Lower lobe of right lung (tissue), 2 donors: ENCODE results near the gene SLC25A13. TPM values are rescaled to one million over a fixed set of nuclear protein-coding genes. Genes with fewer than 3 reads are reported as not detected.

Experiments
- ATAC-seq, 2 donors: fragments of 200-7000 bp; cut with Tn5 transposase; one replicate each; pipeline ENCODE4 v1.9.1; 2020 to 2022; ENCODE audit warnings: mild to moderate bottlenecking in 2 of 2, moderate library complexity in 2 of 2
- DNase-seq: peaks from one replicate; pipeline ENCODE4 v3.0.0-alpha.2; 2020
- H3K27ac ChIP-seq: fragments of 200-600 bp; one replicate; pipeline ENCODE4 v1.8.0; 2022
- H3K27me3 ChIP-seq: fragments of 200-600 bp; one replicate; pipeline ENCODE4 v1.8.0; 2022; ENCODE audit warnings: low read depth
- H3K36me3 ChIP-seq: fragments of 200-600 bp; one replicate; pipeline ENCODE4 v1.8.0; 2022; ENCODE audit warnings: mild to moderate bottlenecking
- H3K4me1 ChIP-seq: fragments of 200-600 bp; one replicate; pipeline ENCODE4 v1.8.0; 2022
- H3K4me3 ChIP-seq: fragments of 200-600 bp; one replicate; pipeline ENCODE4 v1.8.0; 2022; ENCODE audit warnings: mild to moderate bottlenecking
- H3K9me3 ChIP-seq: fragments of 200-600 bp; one replicate; pipeline ENCODE4 v1.8.0; 2022
- intact Hi-C: fragments of 100-400 bp; cut with DNase I; formaldehyde crosslinking; loops from one replicate; pipeline ENCODE4 v1.11.0; 2022
- total RNA-seq: library from RNA; stranded (reverse); fragmentation: NEBNext Ultra II Directional; extraction: Animal tissue kit (Norgen Biotek cat#: 25700); gene quantifications from one replicate; pipeline ENCODE4 v1.2.1, GENCODE V29; 2021
- TF ChIP-seq, protein P1 (sequence below): fragments of 200-600 bp; IDR thresholded peaks from one replicate; pipeline ENCODE4 v1.8.0; 2022; ENCODE audit warnings: antibody characterized with exemption, mild to moderate bottlenecking
- donor health status: DM: no; HTN: yes; CAD: no; lungs with severe emphysema.

The SLC25A13 gene
- total RNA-seq, 1 donor from 2014 or later, result 24.8 TPM

DNA sequence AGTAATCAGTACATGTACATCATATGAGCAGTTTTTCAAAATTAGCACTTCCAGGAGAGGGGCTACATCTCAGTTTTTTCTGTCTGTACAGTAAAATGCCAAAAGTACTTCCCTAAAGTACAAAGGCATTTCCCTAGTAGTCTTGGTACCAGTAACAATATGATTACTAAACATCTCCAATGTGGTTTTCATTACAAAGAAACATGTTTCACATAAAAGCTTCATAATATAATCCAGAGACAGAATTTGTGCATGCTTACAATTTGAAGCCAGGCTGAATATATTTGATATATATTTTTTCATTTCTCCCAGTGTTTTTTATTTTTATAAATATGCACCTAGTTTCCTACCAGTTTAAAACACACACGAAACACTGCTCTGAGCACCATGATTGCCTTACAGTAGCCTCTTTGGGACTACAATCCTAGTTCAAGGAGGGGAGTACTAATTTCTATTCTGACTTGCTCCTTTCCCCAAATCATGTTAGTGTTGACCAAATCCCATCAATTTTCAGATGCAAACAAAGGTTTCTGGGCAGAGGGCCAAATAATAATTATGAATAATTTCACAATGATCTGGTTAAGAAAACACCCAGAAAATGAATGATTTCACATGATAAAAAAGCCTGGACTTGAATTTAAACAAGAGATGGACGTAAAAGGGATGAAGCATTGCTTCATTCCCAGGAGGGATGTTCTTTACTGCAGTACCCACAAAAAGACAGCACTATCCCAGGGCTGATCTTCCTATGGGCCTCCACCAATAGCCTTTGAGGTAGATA lies 201.3 kb downstream of the SLC25A13 start:
- H3K4me3 ChIP-seq, result no peak overlapping the region
- no peaks in the 10 kb centered on the region for H3K9me3 ChIP-seq
- ATAC-seq, result no peak
- no peak for DNase-seq
- no peaks in the 10 kb centered on the region for H3K4me1 ChIP-seq
- TF ChIP-seq, protein P1, sequence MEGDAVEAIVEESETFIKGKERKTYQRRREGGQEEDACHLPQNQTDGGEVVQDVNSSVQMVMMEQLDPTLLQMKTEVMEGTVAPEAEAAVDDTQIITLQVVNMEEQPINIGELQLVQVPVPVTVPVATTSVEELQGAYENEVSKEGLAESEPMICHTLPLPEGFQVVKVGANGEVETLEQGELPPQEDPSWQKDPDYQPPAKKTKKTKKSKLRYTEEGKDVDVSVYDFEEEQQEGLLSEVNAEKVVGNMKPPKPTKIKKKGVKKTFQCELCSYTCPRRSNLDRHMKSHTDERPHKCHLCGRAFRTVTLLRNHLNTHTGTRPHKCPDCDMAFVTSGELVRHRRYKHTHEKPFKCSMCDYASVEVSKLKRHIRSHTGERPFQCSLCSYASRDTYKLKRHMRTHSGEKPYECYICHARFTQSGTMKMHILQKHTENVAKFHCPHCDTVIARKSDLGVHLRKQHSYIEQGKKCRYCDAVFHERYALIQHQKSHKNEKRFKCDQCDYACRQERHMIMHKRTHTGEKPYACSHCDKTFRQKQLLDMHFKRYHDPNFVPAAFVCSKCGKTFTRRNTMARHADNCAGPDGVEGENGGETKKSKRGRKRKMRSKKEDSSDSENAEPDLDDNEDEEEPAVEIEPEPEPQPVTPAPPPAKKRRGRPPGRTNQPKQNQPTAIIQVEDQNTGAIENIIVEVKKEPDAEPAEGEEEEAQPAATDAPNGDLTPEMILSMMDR, result no peak
- no peaks in the 10 kb centered on the region for H3K27me3 ChIP-seq
- no peak overlapping the region for H3K27ac ChIP-seq
- intact Hi-C loops, result no loop called here
- H3K36me3 ChIP-seq, result peaks cover 35% of the 10 kb centered on the region

DNA sequence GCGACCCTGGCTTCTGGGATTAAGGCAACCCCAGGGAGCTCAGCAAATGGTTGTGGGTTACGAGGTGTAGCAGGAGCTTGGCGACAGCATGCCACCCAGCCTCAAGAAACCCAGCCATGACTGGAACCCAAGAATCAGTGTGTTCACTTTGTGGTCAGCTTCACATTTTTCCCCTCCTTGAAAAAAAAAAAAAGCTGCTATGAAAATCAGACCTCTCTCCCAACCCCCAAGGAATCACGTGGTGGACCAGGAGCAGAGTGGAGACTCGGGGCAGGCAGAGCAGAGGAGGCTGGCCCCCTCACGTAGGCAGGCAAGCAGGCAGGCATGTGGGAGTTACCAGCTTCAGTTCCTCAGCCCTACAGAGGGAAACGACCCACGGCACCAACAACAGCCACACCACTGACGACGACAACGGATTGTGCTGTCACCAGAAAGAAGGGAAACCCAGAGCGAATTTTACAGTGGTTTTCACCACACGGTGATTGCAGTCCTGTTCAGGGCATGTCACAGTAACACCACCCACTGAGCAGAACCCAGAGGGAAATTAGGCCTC lies 203.4 kb downstream of the SLC25A13 start:
- peaks cover 25% of the 10 kb centered on the region for H3K36me3 ChIP-seq
- DNase-seq (no peak), ATAC-seq (no peak)
- no peak overlapping the region for H3K4me3 ChIP-seq
- intact Hi-C loops, result no loop called here
- no peak overlapping the region for H3K27ac ChIP-seq
- H3K27me3 ChIP-seq, result no peaks in the 10 kb centered on the region
- no peaks in the 10 kb centered on the region for H3K9me3 ChIP-seq
- TF ChIP-seq, protein P1, result no peak
- no peaks in the 10 kb centered on the region for H3K4me1 ChIP-seq

DNA sequence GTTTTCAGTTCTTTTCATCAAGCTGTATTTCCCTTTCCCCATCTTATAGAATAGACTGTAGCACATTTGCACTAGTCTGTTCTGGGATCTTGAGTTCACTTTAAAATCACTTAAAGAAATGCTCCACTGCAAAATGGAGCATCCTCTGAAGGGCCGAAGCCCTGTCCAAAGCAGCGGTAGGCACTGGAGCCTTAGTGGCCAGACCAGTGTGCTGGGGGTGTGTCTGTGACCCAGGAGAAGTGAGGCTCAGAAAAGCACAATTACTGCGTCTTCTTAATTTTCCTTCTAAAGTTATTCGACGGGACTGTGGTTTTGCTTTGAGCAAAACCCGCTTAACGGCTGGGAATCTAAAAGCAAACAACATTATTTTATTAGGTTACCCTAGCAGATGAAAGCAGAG lies 205.7 kb downstream of the SLC25A13 start:
- DNase-seq (no peak), ATAC-seq (no peak)
- TF ChIP-seq, protein P1, result no peak
- peaks cover 10% of the 10 kb centered on the region for H3K36me3 ChIP-seq
- no peaks in the 10 kb centered on the region for H3K27me3 ChIP-seq
- no peak overlapping the region for H3K4me3 ChIP-seq
- intact Hi-C loops, result no loop called here
- no peak overlapping the region for H3K27ac ChIP-seq
- H3K4me1 ChIP-seq, result no peaks in the 10 kb centered on the region
- no peaks in the 10 kb centered on the region for H3K9me3 ChIP-seq

DNA sequence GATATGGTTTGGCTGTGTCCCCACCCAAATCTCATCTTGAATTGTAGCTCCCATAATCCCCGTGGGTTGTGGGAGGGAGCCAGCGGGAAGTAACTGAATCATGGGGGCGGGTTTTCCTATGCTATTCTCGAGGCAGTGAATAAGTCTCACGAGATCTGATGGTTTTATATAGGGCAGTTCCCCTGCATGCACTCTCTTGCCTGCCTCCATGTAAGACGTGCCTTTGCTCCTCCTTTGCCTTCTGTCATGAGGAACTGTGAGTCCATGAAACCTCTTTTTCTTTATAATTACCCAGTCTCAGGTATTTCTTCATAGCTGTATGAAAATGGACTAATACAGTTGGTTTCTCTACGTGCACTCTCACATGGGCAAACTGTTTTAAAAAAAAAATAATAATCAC lies 207.7 kb downstream of the SLC25A13 start:
- ATAC-seq (no peak), DNase-seq (no peak)
- H3K27me3 ChIP-seq, result no peaks in the 10 kb centered on the region
- no peaks in the 10 kb centered on the region for H3K36me3 ChIP-seq
- H3K4me1 ChIP-seq, result no peaks in the 10 kb centered on the region
- no peak overlapping the region for H3K27ac ChIP-seq
- intact Hi-C loops, result no loop called here
- no peak overlapping the region for H3K4me3 ChIP-seq
- TF ChIP-seq, protein P1, result no peak
- no peaks in the 10 kb centered on the region for H3K9me3 ChIP-seq

DNA sequence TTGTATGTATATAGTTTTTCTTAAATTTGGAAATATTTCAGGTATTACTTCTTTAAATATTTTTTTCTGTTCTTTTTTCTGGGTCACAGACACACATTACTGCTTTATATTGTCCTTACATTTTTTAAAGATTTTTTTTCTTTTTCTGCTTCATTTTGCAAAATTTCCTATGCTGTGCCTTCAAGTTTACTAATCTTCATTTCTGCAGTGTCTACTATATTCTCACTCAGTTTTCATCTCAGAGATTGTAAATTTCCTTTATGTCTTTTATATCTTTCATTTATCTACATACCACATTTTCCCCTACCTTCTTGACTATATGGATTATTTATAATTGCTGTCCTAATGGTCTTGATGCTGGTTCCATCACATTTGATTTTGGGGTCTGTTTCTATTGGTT lies 210.5 kb downstream of the SLC25A13 start:
- Histone ChIP-seq H3K36me3 (no peaks in the 10 kb centered on the region), H3K27me3 (no peaks in the 10 kb centered on the region), H3K9me3 (no peaks in the 10 kb centered on the region), H3K27ac (no peak overlapping the region), H3K4me3 (no peak overlapping the region), H3K4me1 (no peaks in the 10 kb centered on the region)
- DNase-seq (no peak), ATAC-seq (no peak)
- TF ChIP-seq, protein P1, result no peak
- intact Hi-C loops, result no loop called here
